Embryonic facial prominence (tissue), 1 donor: ENCODE results near the gene TOR4A.

Source experiments
- DNase-seq: peaks from one replicate; pipeline ENCODE4 v3.0.0-alpha.2; 2016; ENCODE audit errors: extremely low spot score

Gene TOR4A

GRCh38 chr9:137277329-137278041 lies at the start of gene TOR4A:
Gene TOR4A, plus strand, starts transcription at chr9:137277726. Its CDS starts 964 bp downstream, at chr9:137278690.
- DNase-seq, result no peak

GRCh38 chr9:137227853-137228505 lies 49.5 kb upstream of the TOR4A start:
- no peak for DNase-seq

DNA sequence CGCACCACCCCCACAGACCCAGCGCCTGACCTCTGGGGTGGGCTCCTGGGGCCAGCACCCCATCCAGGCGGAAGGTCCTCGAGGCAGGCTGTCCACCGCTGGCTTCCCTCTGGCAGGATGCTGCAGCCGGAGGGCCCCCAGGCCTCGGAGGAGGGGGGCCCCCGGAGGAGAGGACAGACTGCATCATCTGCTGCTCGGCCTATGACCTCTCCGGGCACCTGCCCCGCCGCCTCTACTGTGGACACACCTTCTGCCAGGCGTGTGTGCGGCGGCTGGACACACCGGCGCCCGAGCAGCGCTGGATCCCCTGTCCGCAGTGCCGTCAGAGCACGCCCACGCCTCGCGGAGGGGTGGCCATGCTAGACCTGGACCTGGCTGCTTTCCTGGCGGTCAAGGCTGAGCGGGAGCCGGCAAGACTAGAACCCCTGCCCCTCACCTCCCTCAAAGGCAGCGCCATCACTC lies 49.0 kb upstream of the TOR4A start:
- no peak for DNase-seq

DNA sequence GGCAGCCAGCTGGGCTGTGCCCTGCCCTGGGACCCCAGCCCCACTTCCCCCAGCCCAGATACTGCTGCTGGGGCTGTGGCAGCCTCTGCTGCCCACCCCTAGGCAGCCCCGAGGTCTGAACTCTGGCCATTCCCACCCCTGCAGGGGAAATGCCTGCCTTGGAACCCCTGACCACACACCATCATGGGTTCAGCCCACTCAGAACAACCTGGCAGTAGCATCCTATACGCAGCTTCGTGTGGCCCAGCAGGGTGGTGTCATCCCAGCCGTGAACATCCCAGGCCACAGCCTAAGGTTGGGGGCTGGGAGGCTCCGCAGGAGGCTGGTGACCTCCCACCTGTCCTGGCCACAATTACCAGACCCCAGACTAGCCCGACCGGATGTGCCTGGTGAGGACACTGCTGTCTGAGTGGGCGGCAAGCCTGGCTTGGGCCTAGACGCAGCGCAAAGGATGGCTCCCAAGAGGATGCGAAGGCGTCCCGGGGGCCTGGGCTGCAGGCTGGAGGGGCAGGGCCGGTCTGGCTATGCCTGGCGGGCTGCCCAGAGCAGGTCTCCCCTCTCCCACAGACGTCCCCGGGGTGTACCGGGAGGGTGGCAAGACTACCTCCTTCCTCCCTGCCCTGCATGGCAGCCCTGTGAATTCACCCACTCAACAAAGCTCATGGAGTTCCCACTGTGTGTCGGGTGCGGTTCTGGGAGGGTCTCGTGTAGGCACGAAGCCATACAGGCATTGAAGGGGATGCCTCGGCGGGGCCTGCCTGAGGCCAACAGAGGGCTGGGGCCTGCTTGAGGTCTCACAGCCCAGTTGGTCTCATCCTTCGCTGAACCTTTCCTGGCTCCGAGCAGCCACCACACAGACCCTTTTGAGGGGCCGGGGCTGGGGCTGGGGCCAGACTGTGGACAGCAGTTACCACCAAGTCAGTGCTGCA lies 48.3 kb upstream of the TOR4A start:
- DNase-seq, result no peak

DNA sequence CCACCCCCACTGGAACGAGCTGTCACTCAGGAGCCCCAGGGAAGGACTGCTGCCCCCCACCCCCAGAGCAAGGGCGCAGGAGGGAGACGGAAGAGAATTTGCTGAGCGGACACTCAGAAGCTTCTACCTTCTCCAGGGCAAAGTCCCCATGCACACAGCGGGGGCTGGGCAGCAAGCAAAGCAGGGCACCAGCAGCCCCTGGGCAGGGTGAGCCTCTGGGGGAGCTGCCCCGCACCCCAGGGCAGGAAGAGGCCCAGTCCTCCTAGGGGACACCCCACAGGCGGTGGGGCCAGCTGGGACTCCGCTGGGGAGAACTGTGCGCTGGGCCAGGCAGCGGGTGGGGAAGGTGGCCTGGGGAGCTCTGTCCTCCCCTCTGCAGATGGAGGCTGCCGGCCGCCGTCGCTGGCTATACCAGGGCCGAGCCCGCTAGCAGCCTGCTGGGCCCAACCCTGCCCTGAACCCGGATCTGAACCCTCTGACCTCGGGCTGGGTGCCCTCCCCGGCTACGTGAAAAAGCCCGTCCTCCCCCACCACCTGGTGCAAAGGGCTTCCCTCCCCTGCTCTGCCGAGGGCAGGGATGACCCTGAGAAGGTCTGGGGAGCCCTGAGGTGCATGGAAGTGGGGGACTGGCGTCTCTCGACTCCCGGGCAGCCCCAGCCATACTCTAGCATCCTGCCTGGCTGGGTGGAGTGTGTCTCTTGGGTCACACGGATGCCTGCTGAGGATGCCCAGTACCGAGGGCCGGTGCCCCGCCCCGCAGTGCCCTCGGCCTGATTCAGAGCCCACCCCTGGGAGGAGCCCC lies 47.4 kb upstream of the TOR4A start:
- DNase-seq, result no peak

GRCh38 chr9:137230705-137231371 lies 46.7 kb upstream of the TOR4A start, which contains the start of gene SLC34A3:
Gene SLC34A3, plus strand, starts transcription at chr9:137230901. Its CDS starts 802 bp downstream, at chr9:137231703.
- DNase-seq, result no peak

GRCh38 chr9:137231372-137232039 lies 46.0 kb upstream of the TOR4A start:
- no peak for DNase-seq

- no peak for DNase-seq
Observed at GRCh38 chr9:137232101-137232500, 45.4 kb upstream of the TOR4A start.

GRCh38 chr9:137232510-137232909 lies 45.0 kb upstream of the TOR4A start:
- no peak for DNase-seq

DNA sequence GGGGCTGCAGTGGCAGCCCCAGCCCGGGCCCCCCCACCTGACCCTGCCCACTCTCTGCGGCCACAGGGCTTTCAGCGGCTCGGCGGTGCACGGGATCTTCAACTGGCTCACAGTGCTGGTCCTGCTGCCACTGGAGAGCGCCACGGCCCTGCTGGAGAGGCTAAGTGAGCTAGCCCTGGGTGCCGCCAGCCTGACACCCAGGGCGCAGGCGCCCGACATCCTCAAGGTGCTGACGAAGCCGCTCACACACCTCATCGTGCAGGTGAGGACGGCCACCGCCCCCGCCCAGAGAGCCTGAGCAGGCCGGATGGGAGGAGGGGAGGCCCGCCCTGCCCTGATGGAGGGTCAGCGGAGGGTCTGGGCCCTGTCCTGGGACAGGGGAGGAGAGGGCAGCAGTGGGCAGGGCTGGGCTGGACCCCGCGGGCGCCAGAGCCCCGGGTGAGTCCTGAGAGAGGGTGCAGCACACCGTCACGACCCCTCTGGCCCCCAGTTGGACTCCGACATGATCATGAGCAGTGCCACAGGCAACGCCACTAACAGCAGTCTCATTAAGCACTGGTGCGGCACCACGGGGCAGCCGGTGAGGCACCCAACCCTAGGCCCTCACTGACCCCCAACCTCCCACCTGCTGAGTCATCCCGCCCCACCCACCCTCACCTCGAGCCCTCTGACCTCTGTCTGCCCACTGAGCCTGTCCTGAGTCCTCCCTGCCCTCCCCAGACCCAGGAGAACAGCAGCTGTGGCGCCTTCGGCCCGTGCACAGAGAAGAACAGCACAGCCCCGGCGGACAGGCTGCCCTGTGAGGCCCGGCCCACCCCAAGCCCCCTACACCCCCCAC lies 44.2 kb upstream of the TOR4A start:
- DNase-seq, result no peak

DNA sequence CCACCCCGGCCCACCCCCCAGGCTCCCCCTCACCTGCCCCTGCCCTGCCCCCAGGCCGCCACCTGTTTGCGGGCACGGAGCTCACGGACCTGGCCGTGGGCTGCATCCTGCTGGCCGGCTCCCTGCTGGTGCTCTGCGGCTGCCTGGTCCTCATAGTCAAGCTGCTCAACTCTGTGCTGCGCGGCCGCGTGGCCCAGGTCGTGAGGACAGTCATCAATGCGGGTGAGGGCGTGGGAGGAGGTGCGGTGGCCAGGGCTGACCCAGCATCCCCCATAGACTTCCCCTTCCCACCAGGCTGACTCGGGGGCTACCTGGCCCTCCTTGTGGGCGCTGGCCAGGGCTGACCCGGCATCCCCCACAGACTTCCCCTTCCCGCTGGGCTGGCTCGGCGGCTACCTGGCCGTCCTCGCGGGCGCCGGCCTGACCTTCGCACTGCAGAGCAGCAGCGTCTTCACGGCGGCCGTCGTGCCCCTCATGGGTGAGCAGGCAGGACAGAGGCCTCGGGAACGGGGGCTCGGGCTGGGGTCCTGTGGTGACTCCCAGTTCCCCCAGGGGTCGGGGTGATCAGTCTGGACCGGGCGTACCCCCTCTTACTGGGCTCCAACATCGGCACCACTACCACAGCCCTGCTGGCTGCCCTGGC lies 43.4 kb upstream of the TOR4A start:
- DNase-seq, result no peak

- no peak for DNase-seq
Observed at GRCh38 chr9:137234758-137235423, 42.6 kb upstream of the TOR4A start.

DNA sequence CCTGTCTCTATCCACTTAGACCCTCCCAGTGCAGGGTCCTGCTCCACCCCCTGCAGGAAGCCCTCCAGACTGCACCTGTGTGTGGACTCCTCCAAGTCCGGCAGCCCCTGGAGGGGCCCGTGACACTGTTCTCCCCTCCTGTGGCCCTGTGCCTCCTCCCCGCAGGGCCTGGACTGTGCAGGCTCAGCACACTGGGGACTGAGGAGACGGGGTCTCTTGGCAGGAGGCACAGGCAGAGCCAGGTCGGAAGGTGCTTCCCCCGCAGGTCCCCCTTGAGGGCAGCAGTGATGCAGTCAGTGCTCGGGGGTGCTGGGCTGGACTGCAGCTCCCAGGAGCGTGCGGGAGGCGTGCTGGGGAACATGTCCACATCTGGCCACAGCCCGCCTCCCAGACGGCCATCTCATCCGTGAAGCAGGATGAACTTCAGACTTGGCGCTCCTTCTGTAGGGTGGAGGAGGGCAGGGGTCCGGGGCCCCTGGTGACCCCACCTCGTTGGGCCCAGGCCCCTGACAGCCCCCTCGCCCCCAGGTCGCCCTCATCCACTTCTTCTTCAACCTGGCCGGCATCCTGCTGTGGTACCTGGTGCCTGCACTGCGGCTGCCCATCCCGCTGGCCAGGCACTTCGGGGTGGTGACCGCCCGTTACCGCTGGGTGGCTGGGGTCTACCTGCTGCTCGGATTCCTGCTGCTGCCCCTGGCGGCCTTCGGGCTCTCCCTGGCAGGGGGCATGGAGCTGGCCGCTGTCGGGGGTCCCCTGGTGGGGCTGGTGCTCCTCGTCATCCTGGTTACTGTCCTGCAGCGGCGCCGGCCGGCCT lies 41.9 kb upstream of the TOR4A start:
- no peak for DNase-seq

DNA sequence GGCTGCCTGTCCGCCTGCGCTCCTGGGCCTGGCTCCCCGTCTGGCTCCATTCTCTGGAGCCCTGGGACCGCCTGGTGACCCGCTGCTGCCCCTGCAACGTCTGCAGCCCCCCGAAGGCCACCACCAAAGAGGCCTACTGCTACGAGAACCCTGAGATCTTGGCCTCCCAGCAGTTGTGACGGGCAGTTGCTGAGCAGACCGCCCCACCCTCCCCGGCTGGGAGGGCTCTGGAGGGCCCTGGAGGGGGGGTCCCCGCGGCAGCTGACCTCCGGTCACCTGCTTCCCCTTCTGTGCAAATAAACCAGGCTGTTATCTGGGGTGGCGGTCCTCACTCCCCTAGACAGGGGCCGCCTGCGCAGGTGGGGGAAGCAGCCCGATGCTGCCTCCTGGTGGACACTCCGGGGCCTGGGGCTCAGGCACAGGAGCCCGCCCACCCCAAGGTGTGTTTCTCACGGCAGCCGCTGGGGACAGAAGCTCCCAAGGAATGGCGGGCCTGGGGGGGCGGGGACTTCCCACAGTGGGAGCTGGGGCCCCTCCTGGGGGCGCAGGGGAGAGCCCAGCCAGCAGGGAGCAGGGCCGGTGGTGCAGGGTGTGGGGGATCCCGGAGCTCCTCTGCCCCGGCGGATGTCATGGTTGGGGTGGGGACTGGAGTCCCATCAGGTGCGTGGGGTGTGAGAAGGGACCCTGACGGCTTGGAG lies 41.1 kb upstream of the TOR4A start:
- DNase-seq, result peak; percentile 40

DNA sequence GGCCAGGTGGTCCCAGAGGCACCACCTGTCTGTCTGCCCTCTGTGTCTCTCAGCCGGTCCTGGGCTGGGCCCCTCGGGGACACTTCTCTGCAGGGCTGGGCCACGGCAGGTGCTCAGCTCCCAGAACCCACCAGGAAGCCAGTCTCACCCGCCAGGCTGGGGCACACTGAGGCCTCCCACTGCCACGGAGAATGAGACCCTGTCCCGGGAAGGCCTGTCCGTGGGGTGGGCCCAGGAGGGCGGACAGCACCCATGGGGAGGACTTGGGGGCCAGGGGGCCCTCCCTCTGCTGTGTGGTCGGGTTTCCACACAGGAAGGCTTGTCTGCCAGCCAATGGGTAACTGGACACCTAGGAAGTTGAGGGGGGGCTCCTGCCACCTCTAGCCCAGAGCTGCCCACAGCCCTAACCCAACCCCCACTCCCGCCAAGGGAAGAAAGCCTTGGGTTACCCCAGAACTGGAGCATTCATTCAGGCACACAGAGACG lies 40.5 kb upstream of the TOR4A start:
- no peak for DNase-seq
